ENCODE measurements around the gene SYNM. TPM values are rescaled to one million over a fixed set of nuclear protein-coding genes. Genes with fewer than 3 reads are reported as not detected.

SYNM gene
- total RNA-seq, 1 donor from 2014 or later = 5.5 TPM

- Mint-ChIP-seq H3K36me3 (ENCODE audit: unreplicated experiment) (peaks cover 23% of the 10 kb centered on the region), H3K4me1 (ENCODE audit: unreplicated experiment) (peaks cover 2% of the 10 kb centered on the region), H3K27ac (ENCODE audit: unreplicated experiment) (no peak overlapping the region), H3K4me3 (ENCODE audit: unreplicated experiment) (no peak overlapping the region), H3K9me3 (ENCODE audit: unreplicated experiment) (no peaks in the 10 kb centered on the region), H3K27me3 (ENCODE audit: unreplicated experiment) (no peaks in the 10 kb centered on the region)
- TF ChIP-seq, protein P1, sequence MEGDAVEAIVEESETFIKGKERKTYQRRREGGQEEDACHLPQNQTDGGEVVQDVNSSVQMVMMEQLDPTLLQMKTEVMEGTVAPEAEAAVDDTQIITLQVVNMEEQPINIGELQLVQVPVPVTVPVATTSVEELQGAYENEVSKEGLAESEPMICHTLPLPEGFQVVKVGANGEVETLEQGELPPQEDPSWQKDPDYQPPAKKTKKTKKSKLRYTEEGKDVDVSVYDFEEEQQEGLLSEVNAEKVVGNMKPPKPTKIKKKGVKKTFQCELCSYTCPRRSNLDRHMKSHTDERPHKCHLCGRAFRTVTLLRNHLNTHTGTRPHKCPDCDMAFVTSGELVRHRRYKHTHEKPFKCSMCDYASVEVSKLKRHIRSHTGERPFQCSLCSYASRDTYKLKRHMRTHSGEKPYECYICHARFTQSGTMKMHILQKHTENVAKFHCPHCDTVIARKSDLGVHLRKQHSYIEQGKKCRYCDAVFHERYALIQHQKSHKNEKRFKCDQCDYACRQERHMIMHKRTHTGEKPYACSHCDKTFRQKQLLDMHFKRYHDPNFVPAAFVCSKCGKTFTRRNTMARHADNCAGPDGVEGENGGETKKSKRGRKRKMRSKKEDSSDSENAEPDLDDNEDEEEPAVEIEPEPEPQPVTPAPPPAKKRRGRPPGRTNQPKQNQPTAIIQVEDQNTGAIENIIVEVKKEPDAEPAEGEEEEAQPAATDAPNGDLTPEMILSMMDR (IDR thresholded peaks at IDR 0.05) = no peak
- DNase-seq (ENCODE audit: extremely low spot score, unreplicated experiment) = peak; percentile 79
Observed at GRCh38 chr15:99165020-99165790, 60.3 kb downstream of the SYNM start.

- Mint-ChIP-seq H3K4me3 (ENCODE audit: unreplicated experiment) (no peak overlapping the region), H3K27me3 (ENCODE audit: unreplicated experiment) (no peaks in the 10 kb centered on the region), H3K27ac (ENCODE audit: unreplicated experiment) (no peak overlapping the region), H3K4me1 (ENCODE audit: unreplicated experiment) (peaks cover 2% of the 10 kb centered on the region), H3K36me3 (ENCODE audit: unreplicated experiment) (peaks cover 25% of the 10 kb centered on the region), H3K9me3 (ENCODE audit: unreplicated experiment) (no peaks in the 10 kb centered on the region)
- TF ChIP-seq, protein P1 (IDR thresholded peaks at IDR 0.05) = no peak
- DNase-seq (ENCODE audit: extremely low spot score, unreplicated experiment) = peak; percentile 67
Observed at GRCh38 chr15:99165956-99166689, 61.2 kb downstream of the SYNM start.

GRCh38 chr15:99167201-99167600, 62.3 kb downstream of the SYNM start:
- TF ChIP-seq, protein P1 (IDR thresholded peaks at IDR 0.05) = no peak
- peaks cover 21% of the 10 kb centered on the region for H3K36me3 Mint-ChIP-seq (ENCODE audit: unreplicated experiment)
- no peaks in the 10 kb centered on the region for H3K9me3 Mint-ChIP-seq (ENCODE audit: unreplicated experiment)
- DNase-seq (ENCODE audit: extremely low spot score, unreplicated experiment) = peak; percentile 51
- H3K4me1 Mint-ChIP-seq (ENCODE audit: unreplicated experiment) = peaks cover 2% of the 10 kb centered on the region
- H3K27ac Mint-ChIP-seq (ENCODE audit: unreplicated experiment) = no peak overlapping the region
- H3K4me3 Mint-ChIP-seq (ENCODE audit: unreplicated experiment) = no peak overlapping the region
- H3K27me3 Mint-ChIP-seq (ENCODE audit: unreplicated experiment) = no peaks in the 10 kb centered on the region

- Mint-ChIP-seq H3K27ac (ENCODE audit: unreplicated experiment) (no peak overlapping the region), H3K27me3 (ENCODE audit: unreplicated experiment) (no peaks in the 10 kb centered on the region), H3K4me3 (ENCODE audit: unreplicated experiment) (no peak overlapping the region), H3K4me1 (ENCODE audit: unreplicated experiment) (peaks cover 2% of the 10 kb centered on the region), H3K36me3 (ENCODE audit: unreplicated experiment) (peaks cover 21% of the 10 kb centered on the region), H3K9me3 (ENCODE audit: unreplicated experiment) (no peaks in the 10 kb centered on the region)
- DNase-seq (ENCODE audit: extremely low spot score, unreplicated experiment) = peak; percentile 5
- TF ChIP-seq, protein P1 (IDR thresholded peaks at IDR 0.05) = no peak
Observed at GRCh38 chr15:99167640-99168039, 62.8 kb downstream of the SYNM start.

All from osteocyte (in vitro differentiated cells).